Measurements from ENCODE around the gene SF1.

Gene SF1

DNA sequence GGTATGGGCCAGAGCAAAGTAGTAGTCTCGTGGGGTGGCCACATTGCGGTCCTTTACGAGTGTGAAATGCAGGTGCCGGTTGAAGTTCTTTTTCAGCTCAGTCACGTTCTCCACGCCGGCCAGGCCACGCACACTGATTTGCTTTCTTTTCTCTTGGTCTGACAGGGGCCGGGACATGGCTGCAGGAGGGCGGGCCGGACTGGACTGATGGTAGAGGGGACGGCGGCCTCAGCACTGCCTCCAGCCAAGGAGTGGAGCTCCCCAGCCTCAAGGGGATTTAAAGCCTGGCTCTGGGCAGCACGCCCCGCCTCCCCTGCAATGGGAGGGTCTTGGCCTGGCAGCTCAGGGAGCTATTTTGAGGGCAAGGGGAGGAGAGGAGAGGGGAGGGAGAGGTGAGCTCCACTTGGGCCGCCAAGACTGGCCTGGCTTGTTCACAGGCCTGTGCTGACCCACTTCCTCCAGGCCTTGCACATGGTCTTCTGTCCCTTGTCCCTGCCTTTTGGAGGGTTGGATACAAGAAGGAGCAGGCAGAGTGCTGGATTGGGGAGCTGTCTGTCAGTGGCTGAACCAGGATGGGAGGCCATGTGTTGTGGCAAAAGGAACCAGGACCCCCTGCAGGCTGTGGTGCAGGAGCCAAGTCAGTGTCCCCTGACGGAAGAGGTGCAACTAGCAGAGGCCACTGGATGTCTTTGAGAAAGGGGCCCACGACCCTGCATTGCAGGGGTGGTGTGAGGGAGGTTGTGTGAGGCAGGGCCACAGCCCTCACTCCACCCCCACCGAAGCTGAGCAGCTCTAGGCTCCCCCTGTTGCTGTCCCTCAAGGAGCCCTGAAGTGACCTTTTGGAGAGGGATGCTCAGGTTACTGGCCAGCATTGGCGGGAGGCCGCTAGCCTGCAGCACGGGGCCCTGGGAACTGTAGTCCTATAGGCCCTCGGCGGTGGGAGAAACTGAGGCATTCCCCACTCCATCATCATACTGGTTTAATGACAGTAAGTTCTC lies 18.3 kb downstream of the SF1 start, which contains the start of gene PYGM:
Gene PYGM (minus strand): TSS at position 253 of the 998 bp plus-strand sequence. CDS start 76 bp downstream, at position 177.
- DNase-seq (ENCODE audit: low spot score), result no peak

DNA sequence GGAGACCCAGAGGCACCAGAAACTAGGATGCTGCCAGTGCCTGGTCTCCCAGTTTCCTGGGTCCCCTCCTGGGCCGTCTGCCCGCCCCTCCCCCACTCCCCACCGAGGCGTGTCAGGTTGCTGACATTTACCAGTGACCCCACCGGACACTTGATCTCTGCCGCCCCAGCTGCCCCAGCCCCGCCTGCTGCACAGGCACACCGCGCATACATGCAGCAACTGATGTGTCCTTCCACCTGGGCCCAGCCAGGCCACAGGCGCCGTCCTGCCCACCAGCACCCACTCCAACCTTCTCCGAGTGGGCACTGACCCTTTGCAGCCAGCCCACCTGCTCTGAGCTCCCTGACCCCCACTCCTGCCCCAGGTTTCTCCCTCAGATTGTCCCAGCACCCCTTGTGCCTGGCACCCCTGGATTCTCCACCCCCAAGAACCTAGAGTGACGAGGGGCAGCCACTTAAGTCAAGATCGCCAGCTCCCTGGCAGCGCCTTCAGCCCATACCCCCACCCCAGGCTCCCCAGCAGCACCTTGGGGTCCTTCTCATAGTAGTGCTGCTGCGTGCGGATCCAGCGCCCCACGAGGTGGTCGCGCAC lies 19.1 kb downstream of the SF1 start:
- no peak for DNase-seq (ENCODE audit: low spot score)

DNA sequence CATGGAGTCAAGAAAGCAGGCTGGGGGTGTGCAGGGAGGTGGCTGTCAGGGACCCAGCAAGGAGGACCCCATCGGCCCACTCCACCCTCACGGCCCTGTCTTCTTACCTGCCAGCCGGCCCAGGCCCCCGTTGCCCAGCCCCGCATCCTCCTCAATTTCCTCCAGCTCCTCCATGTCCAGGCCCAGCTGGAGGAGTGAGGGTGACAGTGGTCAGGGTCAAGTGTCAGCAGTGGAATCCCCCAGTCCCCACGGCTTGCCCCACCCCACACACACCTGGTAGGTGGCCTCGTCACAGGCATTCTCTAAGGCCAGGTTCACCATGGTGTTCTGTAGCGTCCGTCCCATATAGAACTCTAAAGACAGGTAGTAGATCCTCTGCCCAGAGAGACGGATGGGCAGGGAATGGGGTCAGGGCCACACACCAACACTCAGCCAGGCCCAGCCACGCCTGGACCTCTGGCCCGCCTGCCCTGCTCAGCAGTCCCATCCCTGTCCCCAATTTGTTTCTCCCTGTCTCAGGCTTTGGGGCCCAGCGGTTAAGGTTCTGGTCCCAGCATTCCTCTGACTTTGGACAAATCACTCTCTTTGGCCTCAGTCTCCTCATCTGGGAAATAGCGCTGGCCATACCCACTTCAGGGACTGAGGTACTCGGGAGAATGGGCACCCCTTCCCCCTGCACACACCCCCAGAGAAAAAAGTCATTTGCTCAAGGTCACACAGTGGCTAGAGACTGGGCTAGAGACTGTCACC lies 19.8 kb downstream of the SF1 start:
- no peak for DNase-seq (ENCODE audit: low spot score)

DNA sequence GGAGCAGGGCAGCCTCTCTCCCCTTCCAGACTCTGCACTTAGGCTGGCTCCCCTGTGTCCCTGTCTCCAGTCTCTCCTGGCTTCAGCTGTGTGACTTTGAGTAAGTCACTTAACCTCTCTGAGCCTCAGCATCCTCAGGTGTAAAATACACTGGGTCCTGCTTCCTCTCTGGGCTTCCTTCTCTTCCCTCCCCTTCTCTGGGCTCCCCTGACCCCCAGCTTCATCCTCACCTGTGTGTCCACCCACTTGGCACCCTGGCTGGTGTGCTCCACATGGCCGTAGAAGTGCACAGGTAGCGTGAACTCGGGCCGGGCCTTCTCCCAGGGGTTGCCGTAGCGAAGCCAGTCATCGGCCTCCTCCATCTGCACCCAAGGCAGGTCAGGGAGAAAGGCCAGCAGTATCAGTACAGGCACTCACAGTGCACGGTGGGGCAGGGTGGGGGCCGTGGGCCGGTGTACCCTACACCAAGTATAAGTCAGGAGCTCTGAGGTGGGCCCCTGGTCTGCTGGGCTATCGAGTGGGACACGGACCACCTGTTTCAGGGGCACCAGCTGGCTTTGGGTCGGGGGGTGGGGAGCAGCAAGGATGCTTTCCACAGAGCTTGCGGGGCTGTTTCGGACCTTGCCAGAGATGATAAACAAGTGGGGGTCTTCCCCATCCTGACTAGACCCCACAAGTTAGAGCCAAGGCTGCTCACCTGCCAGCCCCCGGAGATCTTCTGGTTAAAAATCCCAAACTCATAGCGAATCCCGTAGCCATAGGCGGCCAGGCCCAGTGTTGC lies 20.6 kb downstream of the SF1 start:
- DNase-seq (ENCODE audit: low spot score), result no peak

DNA sequence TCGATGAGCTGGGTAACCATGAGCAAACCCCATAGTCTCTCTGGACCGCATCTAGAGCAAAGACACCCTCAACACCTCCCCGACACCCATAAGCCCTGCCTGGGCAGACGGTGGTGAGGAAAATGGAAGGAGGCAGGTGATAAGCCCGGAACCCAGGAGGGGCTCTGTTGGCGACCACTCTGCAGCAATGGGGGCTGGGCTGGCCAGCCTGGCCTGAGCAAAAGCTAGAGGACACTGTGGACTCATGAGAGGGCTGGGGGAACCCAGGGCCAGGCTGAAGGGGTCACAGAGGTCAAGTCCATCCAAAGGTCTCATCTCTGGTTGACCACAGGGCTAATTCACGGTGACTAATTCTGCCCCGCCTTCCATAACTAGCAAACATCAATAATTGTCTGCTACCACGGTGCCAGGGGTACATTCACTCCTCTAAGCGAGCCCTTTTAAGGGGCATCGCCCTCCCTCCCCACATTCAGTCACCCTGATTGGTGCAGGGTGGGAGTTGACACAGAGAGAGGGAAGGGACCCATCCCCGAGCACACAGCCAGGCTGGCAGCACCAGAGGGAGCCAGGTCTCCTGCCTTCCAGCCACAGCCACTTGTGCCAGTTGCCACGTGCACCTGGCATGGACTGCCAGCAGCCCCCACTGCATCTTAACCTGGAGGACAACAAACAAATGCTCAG lies 22.5 kb downstream of the SF1 start:
- no peak for DNase-seq (ENCODE audit: low spot score)

DNA sequence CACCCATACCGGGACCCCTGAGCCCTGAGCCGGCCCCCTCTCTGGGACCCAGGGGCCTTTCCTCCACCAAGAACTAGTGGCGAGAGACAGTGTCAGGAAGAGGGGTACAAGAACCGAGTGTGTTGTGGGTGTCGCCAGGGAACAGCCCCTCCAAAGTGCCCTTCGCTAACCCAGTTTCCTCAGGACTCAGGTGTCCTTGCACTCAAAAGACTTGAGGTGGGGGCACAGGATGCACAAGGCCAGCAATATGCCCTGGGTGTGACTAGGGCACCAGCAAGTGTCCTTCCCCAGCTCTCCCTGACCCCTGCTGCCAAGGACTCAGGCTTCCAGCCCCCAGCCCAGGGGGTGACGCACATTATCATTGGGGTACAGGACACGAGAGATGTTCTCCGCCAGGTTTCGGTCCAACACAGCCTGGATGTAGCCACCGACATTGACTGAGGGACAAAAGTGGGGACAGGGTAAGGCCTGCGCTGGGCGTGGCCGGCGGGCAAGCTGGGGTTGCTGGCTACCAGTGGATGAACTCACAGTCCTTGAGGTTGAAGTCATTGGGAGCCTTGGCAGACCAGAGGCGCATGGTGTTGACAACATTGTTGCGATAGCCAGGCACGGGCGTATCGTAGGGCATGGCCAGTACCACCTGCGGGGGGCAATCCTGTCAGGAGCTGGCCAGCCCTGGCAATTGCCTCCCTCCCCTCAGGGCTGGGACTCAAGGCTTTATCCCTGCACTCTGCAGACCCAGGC lies 23.3 kb downstream of the SF1 start:
- DNase-seq (ENCODE audit: low spot score), result no peak

DNA sequence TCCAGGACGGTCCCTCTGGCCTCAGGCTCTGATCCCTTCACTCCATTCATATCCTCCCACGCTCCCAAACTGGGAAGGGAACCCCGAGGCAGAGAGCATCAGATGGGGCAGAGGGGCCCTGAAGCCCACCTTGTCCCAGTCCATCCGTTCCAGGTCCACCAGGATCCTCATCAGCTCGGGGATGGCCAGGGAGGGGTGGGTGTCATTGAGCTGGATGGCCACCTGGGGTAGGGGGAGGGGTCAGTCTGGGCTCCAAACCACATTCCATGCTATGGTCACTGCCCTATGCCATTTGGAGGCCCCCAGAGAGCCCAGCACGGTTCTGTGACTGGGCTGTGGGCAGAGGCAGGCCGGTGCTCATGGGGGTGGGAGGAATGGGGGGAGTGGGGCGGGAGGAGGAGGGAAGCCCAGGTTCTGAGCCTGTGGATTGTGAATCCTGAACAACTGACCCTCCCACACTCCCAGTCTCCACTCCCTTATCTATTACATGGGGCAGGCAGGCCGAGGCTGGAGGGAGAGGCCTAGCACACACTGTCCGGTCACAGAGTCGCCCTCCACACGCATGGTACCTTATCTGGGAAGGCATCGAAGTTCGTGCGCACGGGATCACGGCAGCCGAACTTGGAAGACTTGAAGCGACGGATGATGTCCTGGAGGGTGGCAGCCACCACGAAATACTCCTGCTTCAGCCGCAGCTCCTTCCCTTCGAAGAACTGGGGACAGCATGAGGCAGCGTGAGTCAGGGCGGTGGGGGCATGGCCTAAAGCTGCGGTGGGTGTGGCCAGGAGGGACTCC lies 24.0 kb downstream of the SF1 start:
- no peak for DNase-seq (ENCODE audit: low spot score)

DNA sequence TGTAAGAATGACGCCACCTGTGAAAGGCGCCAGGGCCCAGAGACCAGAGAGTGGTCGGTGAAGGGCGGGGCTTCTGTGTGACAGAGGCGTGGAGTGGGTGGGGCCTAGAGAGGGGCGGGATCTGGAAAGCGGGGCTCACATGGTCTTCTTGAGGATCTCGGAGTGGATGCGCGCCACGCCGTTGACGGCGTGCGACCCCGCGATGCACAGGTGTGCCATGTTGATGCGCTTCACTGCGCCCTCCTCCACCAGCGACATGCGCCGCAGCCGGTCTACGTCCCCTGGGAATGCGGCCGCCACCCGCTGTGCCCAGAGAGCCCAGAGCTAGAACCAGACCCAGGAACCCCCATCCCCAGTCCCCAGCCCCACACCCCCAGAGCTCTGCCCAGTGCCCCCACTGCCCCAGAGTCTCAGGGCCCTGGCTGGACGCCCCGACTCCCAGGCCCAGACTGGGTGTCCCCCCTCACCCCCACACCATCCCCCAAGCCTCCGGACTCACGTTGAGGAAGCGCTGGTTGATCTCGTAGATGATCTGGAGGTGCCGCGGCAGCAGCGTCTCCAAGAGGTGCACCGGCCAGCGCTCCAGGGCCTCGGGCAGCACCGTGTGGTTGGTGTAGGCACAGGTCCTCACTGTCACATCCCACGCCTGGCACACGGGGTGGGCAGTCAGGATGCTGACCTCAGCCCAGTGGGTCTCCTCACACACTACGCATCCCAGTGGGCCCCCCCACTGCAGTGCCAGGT lies 24.8 kb downstream of the SF1 start:
- no peak for DNase-seq (ENCODE audit: low spot score)

DNA sequence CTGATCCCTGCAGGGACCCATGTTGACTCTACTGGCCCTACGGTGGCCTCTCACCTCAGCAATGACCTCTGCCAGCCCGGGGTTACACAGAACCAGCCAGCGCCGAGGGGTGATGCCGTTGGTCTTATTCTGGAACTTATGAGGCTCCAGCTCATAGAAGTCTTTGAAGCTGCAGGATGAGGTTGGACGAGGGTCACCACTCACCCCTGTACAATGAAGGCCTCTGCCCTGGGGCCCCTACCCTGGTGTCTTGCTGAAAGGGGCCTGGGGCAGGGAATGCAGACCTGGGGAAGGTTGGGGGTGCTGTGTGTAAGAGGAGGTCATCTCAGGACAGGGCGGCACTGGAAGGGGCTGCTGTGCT lies 25.3 kb downstream of the SF1 start:
- DNase-seq (ENCODE audit: low spot score), result no peak

DNA sequence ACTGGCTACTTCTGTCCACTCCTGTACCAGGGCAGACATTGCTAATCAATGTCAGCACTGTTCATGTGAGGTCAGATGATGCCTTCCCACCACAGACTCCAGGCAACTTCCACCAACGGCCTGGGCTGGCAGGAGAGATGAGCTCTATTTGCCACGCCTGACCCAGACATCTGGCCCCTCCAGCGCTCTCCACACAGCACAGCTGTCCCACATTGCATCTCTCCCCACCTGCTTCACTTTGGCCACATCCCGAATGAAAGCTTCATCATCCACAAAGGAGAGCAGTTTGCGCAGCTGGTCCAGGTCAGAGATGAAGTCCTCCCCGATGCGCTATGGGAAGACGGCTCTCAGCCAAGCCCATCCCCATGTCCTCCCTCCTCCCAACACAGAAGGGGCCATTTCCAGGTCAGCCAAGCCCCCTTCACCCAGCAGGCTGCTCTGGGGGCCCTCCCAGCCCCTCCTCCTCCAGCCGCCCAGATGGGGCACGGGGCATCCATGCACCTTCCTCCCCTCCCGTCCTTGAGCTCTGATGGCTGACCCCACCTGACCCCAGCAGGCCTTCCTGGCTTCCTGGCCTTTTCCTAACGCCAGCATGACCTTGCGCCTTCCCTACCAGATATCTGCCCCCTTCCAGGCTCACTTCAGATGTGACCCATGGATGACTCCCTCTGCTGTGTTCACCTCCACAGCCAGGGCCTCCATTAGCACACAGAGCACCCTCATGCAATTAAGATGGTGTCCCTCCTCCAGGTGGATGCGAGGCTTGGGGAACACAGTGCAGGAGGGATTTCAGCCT lies 26.0 kb downstream of the SF1 start:
- no peak for DNase-seq (ENCODE audit: low spot score)

DNA sequence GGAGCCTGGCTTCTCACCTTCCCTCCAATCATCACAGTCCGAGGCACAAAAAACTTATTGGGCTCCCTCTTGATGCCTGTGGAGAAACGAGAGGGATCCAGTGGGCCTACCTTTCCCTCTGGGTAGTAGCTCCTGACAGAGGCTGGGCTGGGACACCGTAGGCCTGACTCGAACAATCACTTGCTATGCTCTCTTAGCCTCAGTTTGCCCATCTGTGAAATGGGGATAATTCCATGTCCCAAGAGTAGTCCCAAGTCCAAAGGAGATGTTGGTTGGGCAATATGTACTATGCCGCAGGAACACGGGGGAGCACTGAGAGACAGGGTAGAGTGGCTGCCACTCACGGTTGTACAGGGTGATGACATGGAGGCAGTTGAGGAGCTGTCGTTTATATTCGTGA lies 26.8 kb downstream of the SF1 start:
- no peak for DNase-seq (ENCODE audit: low spot score)

DNA sequence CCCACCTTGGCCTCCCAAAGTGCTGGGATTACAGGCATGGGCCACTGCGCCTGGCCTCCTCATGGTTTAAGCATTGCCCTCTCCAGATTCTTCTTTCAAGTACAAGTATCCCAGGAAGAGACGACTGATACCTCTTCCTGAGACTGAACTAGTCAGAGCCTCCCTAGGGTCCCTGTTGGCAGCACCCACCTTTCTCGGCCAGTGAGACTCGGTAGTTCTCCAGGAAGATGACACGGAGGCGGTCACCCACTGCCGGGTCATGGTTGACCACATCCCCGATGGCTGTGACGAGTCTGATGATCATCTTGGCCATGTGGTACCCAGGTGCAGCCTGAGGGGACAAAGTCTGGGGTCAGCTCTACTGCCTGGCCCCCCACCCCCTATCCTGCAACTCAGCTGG lies 27.2 kb downstream of the SF1 start:
- DNase-seq (ENCODE audit: low spot score), result no peak

DNA sequence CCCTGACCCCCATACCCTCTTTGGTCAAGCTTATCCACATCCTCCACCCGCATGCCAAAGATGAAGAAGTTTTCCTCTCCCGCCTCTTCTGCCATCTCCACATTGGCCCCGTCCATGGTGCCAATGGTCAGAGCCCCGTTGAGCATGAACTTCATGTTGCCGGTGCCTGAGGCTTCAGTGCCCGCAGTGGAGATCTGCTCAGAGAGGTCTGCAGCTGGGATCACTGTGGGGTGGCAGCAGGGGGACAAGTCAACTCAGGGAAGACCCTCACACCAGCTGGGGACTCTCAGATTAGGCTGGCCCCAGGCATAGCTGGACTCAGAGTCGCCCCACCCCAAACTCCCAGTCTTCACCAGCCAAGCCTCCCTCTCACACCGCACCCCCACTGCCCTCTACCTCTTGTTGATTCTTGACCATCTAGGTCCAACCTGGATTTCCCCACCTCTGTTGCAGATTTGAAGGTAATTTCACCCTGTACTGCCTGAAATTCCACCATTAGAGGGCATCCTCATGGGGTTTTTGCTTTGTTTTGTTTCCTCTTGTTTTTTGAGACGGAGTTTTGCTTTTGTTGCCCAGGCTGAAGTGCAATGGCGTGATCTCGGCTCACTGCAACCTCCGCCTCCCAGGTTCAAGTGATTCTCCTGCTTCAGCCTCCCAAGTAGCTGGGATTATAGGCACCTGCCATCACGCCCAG lies 27.8 kb downstream of the SF1 start:
- DNase-seq (ENCODE audit: low spot score), result no peak

DNA sequence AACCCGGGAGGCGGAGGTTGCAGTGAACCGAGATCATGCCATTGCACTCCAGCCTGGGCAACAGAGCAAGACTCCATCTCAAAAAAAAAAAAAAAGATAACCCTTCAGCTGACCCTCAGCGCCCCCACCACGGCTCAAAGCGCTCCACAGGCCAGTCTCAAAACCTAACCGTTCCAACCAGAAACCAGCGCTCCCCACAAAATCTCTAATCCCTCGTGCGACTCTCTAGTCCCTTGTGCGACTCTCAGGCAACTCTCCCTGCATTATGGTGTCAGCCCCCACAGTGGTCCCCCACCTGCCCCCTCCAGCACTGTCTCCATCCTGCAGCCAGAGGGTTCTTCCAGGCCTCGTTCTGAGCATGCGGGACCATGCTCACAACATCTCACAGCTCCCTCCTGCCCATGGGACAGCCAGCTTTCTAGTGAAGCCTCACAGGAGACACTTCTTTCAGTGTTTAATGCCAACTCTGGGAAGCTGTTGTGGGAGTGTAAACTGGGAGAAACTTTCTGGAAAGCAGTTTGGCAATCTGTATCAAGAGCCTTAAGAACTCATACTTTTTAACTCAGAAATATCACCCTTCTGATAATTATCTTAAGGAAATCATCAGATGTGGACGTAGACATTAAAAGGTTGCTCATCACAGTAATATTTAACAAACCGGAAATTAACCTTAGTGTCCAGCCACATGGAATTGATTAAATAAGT lies 30.2 kb downstream of the SF1 start:
- no peak for DNase-seq (ENCODE audit: low spot score)

DNA sequence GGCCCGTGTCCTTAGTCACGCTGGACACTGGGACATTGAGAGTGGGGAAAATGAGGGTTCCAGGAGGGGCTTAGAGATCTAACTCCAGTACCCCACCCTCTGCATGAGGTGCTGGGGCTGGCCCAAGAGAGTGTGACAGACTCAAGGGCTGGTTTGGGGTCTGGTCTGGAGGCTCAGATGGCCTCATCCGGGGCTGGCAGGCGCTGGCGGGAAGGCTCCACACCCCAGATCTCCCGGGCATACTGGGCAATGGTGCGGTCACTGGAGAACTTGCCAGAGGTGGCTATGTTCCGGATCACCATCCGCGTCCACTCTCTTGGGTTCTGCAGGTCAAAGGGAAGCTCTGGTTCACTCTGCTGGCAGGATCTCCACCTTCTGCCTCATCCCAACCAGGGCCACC lies 31.9 kb downstream of the SF1 start:
- DNase-seq (ENCODE audit: low spot score), result no peak

DNA sequence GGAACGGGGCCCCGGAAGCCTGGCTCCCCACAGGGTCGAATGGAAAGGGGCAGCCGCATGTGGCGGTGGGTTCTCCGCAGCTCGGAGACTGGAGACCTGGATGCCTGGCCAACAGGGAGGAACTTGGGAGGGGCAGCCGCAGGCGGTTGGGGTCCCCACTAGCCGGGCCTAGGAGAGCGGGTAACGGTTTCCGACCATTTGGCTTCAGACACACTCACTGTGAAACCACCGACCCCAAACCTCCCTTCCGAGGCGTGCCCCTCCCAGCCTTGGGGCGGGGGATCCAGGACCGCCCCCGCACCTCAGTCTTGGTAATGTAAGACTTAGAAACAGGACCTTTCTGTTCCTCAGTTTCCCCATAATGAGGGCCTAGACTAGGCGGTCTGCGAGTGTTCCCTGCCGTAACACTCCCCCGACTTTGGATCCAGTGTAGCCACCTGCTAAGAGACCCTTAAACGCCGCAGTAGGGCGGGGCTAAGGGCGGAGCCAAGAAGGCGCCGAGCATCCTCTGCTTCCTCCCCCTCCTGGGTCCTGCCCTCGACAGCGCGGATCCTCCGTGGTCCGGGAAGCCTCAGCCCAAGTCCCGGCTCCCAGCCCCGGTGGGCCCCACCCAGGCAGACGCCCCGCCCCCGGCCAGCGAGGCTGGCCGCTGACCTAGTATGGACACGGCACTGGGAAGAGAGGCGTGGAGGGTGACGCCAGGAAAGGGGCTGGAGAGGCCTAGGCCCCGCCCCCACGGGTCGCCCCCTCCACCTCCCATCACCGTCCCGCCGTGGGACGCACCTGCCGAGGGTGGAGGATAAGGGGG lies 32.6 kb downstream of the SF1 start:
- DNase-seq (ENCODE audit: low spot score), result no peak
